OCI-M1 (cell line): Measurements from ENCODE around the gene NPAS3.
A peak's percentile ranks its signal among the peaks of the same experiment; 100 is the strongest.

ENCODE experiments used
- DNase-seq: peaks from one replicate; lab custom pipeline; 2025; lab: John Stamatoyannopoulos, UW

NPAS3 gene

DNA sequence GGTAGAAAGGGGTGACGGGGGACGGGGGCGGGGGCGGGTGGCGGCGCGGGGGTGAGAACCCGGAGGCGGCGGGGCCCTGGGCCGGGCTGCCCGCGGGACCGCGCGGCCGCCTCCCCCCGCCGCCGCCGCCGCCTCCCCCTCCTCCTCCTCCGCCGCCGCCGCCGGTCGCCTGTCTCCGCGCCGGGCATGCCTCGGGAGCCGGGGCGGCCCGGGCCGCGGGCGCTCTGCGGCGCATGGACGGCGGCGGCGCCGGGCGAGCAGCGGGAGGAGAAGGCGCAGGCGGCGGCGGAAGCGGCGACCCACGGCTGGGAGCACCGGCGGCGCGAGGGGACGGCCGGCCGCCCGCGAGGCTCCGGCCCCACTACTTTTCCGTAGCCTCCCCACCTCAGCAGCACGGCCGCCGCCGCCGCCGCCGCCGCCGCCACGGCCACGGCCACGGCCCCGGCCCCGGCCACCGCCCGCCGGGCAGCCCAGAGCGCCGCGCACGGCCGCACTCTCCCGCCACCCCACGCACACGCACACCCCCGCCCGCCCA lies at the start of gene NPAS3:
TSS of gene NPAS3 (plus strand) at position 161 of the 535 bp plus-strand sequence.
- no peak for DNase-seq

DNA sequence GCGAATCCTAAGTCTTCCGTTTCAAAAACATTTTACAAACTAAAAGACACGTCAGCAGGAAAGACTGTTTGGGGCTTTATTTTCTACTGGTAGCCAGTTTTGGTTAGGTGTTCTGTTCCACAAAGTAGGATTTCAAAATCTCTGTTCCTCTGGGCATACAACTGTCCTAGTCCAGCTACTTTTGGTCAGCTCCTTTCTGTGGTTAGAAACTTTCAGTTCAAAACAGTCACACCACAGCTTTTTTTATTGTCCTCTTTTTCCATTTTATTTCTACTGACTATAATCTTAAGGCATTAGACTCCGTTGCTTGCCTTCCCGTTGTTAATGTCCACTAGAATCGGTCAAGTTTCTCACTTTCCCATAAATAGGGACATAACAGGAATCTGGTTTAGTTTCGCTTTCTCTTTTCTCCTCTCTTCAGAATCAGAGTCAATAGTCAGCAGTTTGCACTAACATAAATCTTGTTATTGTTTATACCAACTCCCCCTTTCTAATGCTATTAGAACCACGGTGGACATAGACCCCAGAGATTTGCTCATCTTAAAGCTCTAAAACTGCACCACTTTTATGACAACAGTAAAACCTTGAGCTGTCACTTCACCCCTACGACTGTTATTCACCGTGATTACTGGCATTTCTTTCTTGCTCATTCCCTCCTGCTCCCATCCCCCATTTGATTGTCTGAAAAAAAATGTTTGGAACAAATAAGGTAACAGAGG lies 41.5 kb upstream of the NPAS3 start:
- peak; percentile 78 for DNase-seq

GRCh38 chr14:32897698-32898064 lies 41.0 kb upstream of the NPAS3 start:
- DNase-seq: no peak

DNA sequence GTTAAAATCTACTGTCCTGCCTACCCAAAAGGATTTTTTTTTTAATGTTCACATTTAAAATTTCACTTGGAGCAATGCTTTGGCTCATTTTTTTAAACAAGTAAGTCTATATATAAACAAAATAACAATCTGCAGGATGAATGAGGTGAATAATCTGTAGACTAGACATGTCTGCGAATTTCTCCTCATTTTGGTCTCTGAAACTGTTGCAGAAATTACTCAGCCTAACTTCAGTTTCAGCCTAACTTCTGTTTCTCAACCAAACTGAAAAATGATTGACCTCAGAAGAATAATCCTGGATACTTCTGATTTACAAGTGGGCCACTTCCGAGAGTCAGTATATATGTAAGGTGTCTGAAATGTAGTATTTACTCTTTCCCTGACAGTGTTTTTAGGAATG lies 39.8 kb upstream of the NPAS3 start:
- no peak for DNase-seq

- no peak for DNase-seq
Observed at GRCh38 chr14:32900547-32900946, 38.1 kb upstream of the NPAS3 start.

DNA sequence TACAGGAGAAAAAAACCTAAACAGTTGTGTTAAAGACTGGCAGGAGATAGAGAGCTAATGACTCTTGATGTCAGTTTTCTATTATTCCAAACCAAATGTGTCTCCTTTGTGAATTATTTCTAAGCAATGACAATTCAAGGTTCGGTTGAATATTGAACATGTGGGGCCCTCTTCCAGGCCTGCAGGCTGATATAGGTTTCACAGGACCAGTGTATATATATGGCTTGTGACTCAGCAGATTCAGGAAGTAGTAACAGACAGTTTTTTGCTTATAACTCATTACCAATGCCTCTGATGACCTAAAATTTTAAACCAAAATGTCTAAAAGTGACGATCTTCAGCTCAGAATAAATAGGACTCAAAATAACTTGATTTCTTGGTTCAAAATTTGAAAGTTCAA lies 33.7 kb upstream of the NPAS3 start:
- peak; percentile 30 for DNase-seq

DNA sequence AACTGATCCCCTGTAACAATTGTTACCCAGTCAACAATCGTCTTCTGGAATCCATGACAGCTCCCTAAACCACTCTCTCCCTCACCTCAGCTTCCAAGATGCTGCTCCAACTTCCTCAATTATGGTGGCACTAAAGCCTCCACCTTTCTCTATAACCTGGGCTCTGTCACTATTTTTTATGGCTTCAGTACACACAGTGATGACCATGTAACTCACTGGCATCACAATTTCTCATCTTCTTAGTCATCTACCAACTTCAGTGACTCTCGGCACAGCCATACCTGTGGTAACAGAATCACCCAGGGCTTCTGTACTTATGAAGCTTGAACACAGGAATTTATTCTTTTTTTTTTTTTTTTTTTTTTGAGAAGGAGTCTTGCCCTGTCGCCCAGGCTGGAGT lies 32.0 kb upstream of the NPAS3 start:
- DNase-seq: no peak

- no peak for DNase-seq
Observed at GRCh38 chr14:32908196-32909084, 30.2 kb upstream of the NPAS3 start.

GRCh38 chr14:32913725-32914124 lies 25.0 kb upstream of the NPAS3 start:
- no peak for DNase-seq

DNA sequence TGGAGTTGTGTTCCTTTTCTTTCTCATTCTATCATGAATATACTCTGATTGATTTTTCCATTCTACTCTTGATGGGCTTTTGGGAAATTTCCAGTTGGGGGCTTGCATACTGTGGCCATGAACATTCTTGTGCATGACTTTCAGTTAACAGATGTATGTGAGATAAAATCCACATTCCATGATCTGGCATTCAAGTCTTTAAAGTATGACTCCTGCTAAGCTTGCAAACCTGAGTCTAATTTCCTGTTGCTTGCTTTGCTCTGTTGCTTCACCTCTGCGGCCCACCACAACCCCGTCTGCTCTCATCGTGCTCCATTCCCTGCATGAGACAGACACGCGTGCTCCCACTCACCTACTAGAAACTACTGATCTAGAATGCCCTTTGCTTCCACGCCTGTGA lies 24.3 kb upstream of the NPAS3 start:
- no peak for DNase-seq

DNA sequence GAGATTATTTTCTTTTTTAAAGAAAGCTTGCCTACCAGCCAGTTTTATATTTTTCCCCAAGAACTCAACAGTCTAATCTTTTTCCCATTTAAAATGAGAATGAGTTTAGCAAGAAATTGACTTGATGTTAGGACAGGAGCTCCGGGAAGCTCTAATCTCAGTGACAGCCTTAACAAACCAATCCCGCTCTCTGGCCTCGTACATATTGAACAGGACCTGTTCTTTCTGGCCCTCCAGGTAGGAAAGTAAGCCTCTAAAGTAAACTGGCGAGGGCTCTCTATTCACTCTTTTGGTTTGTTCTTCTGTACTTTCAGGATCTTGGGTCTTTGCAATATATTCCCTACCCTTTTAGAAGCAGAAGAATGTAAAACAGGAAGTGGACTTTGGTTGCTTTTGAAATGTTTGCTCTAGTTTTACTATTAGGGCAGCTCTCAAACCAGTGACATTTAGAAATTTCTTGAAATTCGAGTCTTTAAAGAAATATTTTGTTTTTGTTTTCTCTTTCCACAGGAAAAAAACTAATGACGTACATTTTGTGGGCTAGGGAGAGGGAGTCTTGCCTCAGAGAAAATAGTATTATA lies 17.9 kb upstream of the NPAS3 start:
- DNase-seq: no peak

DNA sequence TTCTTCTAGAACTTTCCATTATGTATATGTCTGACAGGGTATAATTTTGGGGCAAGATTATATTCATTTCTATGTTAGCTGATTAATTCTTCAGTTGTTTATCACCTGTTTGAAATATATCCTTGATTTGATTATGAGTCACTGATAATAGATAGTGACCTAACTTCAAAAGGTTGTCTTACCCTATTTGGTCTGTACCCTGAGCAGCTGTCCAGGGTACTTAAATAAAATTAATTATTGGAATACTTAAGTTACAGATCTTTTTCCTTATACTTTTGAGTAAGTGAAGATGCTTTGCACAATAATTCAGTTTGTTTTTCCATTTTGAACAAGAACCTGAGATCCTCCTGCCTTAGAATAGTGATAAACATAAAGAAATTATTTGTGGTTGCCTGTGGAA lies 13.2 kb upstream of the NPAS3 start:
- no peak for DNase-seq

DNA sequence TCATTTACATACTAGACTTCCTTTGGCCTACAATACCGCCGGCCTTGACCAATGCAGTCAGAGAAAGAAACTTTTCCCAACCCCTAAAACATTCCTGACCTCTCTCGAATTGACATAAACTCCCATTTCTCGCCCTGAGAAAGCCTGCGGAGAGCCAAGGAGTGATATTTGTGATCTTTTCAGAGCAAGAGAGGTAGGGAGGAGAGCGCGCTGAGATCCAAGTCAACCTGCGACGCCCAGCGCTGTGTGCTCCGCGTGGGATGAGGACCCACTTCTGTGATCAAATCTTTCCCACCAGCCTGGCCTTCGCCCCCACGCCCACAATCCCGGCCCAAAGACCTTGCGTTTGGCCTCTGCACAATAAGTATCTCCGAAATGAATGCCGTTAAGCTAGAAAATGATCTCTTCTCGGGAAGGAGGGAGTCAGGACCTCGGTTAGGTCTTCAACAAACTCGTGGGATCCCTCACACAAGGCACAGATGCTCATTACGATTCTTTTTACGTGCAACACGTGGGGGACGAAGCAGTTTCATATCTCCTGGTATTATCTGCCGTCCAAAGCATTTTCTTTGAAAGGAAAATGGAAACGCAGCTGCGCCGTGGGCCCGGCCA lies 6.3 kb upstream of the NPAS3 start:
- no peak for DNase-seq

DNA sequence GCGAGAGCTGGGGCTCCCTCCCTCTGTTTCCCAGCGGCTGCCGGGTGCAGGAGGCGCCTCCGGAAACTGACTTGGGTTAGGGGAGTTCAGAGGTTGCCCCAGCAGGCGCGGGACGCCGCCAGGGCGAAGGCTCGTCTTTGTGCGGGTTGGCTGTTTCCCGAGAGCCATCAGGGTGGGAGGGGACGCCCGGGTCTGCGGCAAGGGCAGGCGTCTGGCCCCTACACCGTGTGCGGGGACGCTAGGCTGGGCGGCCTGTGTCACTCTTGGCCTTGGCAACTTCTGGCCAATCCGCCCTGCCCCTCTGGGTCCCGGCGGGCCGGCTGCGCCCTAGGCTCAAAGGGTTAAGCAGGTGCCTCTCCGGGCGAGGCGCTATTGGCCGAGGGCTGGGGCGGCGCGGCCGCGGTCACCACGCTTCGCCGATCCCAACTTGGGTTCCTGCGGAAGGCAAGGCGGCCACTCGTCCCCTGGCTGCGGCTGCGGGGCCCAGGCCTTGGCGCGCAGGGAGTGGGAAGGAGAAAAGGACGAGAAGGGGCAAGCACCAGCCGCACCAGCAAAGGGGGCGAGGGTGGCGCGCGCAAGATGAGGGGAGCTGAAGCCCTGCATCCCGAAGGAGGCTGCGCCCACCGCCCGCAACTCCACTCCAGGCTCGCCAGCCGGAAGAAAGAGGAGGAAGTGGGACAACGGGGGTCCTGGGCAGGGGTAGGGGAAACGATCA lies 5.6 kb upstream of the NPAS3 start:
- no peak for DNase-seq

- no peak for DNase-seq
Observed at GRCh38 chr14:32933629-32934072, 5.0 kb upstream of the NPAS3 start.

DNA sequence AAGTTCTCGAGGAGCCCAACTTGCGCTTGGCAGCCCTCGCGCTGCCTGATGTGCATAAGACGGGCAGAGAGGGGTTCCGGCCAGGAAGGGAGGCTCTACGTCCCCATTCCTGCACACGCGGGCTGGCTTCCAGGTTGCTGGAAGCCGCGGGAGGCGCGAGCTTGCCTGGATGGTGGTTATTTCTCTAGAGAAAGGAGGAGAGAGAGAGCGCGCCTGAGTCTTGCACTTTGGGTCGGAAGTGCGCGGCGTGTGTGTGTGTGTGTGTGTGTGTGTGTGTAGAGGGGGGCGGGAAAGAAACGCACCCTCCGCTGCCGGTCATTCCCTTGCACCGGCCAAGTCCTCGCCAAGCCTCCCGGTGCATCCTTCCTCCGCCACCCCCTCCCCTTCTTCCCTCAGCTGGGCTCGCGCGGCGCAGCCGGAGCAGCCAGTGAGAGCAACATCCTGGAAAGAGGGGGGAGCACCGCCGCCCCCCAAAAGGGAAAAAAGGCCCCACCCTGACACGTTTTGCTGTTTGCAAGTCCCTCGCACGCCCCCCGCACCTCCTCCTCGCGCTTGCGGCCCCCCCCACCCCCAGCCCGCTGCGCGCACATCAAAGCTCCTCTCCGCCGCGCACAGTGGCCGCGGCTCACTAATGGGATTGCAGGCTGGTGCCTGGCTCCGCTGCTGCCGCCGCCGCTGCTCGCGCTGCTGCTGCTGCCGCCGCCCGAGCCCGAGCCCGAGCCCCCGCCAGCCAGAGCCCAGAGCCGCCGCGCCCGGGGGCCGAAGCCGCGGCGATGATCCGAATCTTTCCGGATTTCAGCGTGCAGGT lies 4.4 kb upstream of the NPAS3 start:
- DNase-seq: no peak

DNA sequence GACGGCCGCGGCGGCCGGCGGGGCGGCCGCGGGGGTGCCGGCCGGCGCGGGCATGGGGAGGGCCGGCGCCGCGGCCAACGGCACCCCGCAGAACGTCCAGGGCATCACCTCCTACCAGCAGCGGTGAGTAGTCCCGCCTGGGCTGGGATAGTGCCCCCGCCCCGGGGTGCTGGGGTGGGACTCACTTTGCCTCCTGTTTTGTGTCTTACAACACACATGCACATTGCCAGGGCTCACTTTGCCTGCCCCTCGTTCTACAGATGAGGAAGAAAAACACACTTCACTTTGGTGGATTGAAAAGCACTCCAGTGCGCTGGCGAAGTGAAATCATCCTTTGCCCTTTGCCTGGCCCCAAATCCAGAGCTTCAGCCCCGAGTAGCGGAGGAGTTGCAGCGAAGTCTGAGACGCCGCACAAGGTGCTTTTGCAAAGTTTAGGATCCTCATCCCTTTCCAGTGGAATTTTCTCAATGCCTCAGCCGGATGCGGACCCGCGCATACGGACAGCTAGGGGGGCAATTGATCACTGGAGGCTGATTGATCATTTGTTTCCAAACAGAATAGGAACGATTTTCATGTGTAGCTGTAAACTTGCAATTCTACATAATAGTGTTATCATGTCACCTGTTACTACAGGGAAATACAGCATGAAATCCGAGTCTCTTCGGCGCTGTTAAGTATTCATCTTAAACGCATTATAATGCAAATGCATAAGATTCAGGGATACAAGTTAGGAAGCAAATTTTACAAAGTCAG lies 3.6 kb upstream of the NPAS3 start:
- DNase-seq: no peak

DNA sequence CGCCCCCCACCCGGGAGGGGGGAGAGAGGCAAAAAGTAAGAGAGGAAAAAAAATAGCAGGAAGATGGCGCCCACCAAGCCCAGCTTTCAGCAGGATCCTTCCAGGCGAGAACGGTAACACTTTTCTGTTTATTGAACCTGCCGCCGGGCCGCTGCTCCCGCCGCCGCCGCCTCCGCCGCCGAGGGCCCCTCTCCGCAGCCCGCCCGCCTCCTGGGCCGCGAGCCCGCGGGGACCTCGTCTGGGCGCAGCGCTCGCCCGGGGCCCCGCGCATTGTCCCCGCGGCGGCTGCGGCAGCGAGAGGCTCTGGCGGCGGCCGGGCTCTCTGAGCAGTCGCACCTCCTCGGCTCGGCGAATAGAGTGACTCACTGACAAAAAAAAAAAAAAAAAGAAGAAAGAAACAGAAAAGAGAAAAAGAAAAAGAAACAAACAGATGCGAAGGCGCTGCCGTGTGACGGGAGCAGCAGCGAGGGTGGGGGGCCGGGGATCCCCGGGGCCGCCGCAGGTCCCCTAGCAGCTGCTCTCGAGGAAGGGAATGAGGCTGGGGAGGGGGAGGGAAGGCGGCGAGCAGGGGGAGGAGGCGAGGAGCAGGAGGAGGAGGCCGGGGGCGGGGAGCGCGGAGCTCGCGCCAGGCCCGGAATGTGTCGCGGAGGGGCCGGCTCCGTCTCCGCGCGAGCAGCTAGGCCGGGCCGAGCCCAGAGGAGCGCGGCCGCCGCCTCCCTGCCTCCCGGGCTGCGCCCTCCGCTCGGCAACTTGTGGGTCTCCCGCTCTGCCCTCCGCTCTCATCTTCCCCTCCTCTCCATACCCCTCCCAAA lies 781 bp downstream of the NPAS3 start:
- DNase-seq: no peak

GRCh38 chr14:32940066-32940651 lies 1.5 kb downstream of the NPAS3 start:
- DNase-seq: no peak
